Bronchial epithelial cell (primary cell): ENCODE results near the gene WDFY2. TPM values are rescaled to one million over a fixed set of nuclear protein-coding genes. Genes with fewer than 3 reads are reported as not detected.
"Not testable (repeated sequence)": the region's sequence is repeated elsewhere in the genome, so short reads cannot be mapped to it uniquely, and the experiment has no call there.

Experiments used
- DNase-seq: peaks from one replicate; pipeline ENCODE4 v3.0.0-alpha.2; 2010; ENCODE audit warnings: low read depth
- FAIRE-seq: peaks from 2 replicates; lab custom pipeline; 2011; peaks lifted over from hg19 to GRCh38; lab: Jason Lieb, UNC
- H3K27me3 ChIP-seq: 2 replicates; pipeline ENCODE4 v1.5.1; 2011; ENCODE audit warnings: low read length; ENCODE audit not compliant: control insufficient read depth, insufficient read depth
- H3K36me3 ChIP-seq: 2 replicates; pipeline ENCODE4 v1.5.1; 2011; ENCODE audit warnings: low read length; ENCODE audit not compliant: control insufficient read depth, insufficient read depth
- H3K4me3 ChIP-seq: 2 replicates; pipeline ENCODE4 v1.5.1; 2011; ENCODE audit warnings: mild to moderate bottlenecking, low read depth, low read length, control low read depth
- CTCF ChIP-seq: IDR thresholded peaks from 2 replicates; pipeline ENCODE4 v1.5.1; 2011; ENCODE audit warnings: mild to moderate bottlenecking, moderate library complexity, low read length, control low read depth, inconsistent platforms; ENCODE audit not compliant: insufficient read depth, severe bottlenecking
- total RNA-seq: library from RNA; depleted of rRNA; stranded (reverse); fragments of >200 nt; gene quantifications from 2 replicates; pipeline ENCODE4 v1.2.1, GENCODE V29; 2014

The WDFY2 gene
- total RNA-seq, 1 donor from 2014 or later: 11.3 TPM

DNA sequence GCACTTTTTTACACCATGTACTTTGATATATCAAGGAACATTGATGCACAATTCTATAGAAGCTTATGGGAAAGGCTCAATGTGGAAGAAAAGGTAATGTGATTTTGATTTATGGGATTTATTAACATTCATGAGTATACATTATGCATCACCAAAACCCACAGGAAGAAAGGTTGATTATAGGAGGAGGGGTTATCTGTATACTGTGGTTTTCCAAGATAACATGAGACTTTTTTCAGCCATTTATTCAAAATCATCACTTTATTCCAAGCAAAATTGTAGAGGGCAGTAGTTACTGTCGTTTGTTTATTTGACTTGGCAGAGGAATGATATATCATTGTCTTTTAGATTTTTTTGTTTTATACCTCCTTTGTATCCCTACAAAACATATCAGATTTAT, 54.9 kb downstream of the WDFY2 start:
- H3K4me3 ChIP-seq: no peak overlapping the region
- no peak for DNase-seq
- TF ChIP-seq CTCF: no peak
- no peaks in the 10 kb centered on the region for H3K27me3 ChIP-seq
- no peak for FAIRE-seq
- no peaks in the 10 kb centered on the region for H3K36me3 ChIP-seq

GRCh38 chr13:51640696-51641095, 56.4 kb downstream of the WDFY2 start:
- H3K4me3 ChIP-seq, H3K27me3 ChIP-seq, H3K36me3 ChIP-seq, FAIRE-seq: not testable (repeated sequence)
- peak; percentile 67 for DNase-seq

- H3K4me3 ChIP-seq: no peak overlapping the region
- TF ChIP-seq CTCF: no peak
Measured at GRCh38 chr13:51643105-51643881, 59.0 kb downstream of the WDFY2 start.

DNA sequence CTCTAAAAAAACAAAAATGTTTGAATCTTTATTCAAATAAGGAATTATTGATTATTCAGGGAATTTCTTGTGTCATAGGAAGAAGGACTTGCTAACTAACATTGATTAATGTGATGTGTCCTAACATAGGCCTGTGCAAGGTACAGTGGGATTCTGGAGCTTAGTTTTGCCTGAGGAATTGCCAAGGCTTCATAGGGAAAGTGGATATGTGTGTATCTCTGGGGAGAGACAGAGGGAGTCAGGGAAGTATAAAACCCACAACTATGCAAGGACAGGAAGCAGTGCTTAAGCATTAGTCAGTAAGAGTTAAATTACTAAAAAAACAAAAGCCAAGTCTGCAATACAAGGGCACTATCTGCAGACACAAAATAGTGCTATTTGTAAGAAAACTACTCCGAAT, 59.6 kb downstream of the WDFY2 start:
- no peaks in the 10 kb centered on the region for H3K27me3 ChIP-seq
- peak; percentile 94 for DNase-seq
- no peak for TF ChIP-seq CTCF
- peaks cover 3% of the 10 kb centered on the region for H3K36me3 ChIP-seq
- no peak overlapping the region for H3K4me3 ChIP-seq
- no peak for FAIRE-seq

More at GRCh38 chr13:51643105-51643881, 59.0 kb downstream of the WDFY2 start:
- DNase-seq (peak; percentile 95), FAIRE-seq (no peak)
- no peaks in the 10 kb centered on the region for H3K27me3 ChIP-seq
- H3K36me3 ChIP-seq: peaks cover 3% of the 10 kb centered on the region

- DNase-seq: peak; percentile 34
- no peak overlapping the region for H3K4me3 ChIP-seq
- TF ChIP-seq CTCF: no peak
- H3K36me3 ChIP-seq: peaks cover 3% of the 10 kb centered on the region
- no peaks in the 10 kb centered on the region for H3K27me3 ChIP-seq
- no peak for FAIRE-seq
Measured at GRCh38 chr13:51644654-51645053, 60.4 kb downstream of the WDFY2 start.

DNA sequence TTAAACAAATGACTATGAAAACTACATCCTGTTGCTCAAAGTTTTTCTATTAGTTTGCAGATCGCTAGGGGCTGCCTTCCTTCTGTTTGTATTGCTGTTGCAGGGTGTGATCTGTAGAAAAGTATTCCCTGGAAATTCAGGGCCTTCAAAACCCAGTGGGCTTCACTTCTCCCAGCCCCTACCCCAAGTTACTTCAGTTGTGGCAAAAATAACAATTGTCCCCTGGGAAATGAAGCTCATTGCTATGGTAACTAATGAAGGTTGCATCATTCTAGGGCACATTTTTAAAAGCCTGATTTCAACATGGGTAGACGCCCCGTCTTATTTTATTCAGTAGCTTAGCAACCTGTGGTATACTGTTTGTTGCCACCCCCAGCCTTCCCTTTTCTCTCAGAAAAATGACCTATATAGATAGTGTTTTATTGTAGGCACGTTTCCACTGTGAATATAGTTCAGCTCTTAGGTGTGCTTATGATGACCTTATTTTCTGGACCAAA, 60.9 kb downstream of the WDFY2 start:
- FAIRE-seq (no peak), DNase-seq (peak; percentile 61)
- Histone ChIP-seq H3K4me3 (no peak overlapping the region), H3K27me3 (no peaks in the 10 kb centered on the region), H3K36me3 (peaks cover 3% of the 10 kb centered on the region)
- TF ChIP-seq CTCF: no peak
